Heart right ventricle (tissue), 16 donors: ENCODE data around the gene CEP128. TPM values are rescaled to one million over a fixed set of nuclear protein-coding genes. Genes with fewer than 3 reads are reported as not detected.

Source experiments
- ATAC-seq, 8 donors: fragments of 200-7000 bp; cut with Tn5 transposase; one replicate each; pipeline ENCODE4 v1.9.1; 2020; ENCODE audit warnings: mild to moderate bottlenecking in 8 of 8, moderate library complexity in 8 of 8, moderate number of reproducible peaks in 1 of 8
- DNase-seq, 2 donors: peaks; one replicate each; pipeline ENCODE4 v3.0.0-alpha.2; 2020
- H3K27ac ChIP-seq, 10 donors: fragments of 200-600 bp; sonication (generic) in 2 of 10; one replicate each; pipeline versions ENCODE4 v1.5.0 to v1.8.0; 2020 to 2022; ENCODE audit warnings: mild to moderate bottlenecking in 3 of 10
- H3K27me3 ChIP-seq, 7 donors: fragments of 200-600 bp; one replicate each; pipeline ENCODE4 v1.8.0; 2021 to 2022; ENCODE audit warnings: mild to moderate bottlenecking in 2 of 7
- H3K36me3 ChIP-seq, 9 donors: fragments of 200-600 bp; sonication (generic) in 1 of 9; one replicate each; pipeline versions ENCODE4 v1.5.0 to v1.8.0; 2020 to 2022; ENCODE audit warnings: mild to moderate bottlenecking in 2 of 9
- H3K4me1 ChIP-seq, 9 donors: fragments of 200-600 bp; sonication (generic) in 1 of 9; one replicate each; pipeline versions ENCODE4 v1.5.0 to v1.8.0; 2020 to 2022; ENCODE audit warnings: mild to moderate bottlenecking in 4 of 9
- H3K4me3 ChIP-seq, 10 donors: fragments of 200-600 bp; sonication (generic) in 2 of 10; one replicate each; pipeline versions ENCODE4 v1.5.0 to v1.8.0; 2020 to 2022; ENCODE audit warnings: mild to moderate bottlenecking in 7 of 10, moderate library complexity in 2 of 10
- H3K9me3 ChIP-seq, 11 donors: fragments of 200-600 bp in 10 of 11; sonication (generic) in 2 of 11; one replicate each; pipeline versions ENCODE4 v1.5.0 to v1.8.0; 2013 to 2022; ENCODE audit warnings: mild to moderate bottlenecking in 2 of 11, control low read depth in 1 of 11, moderate library complexity in 1 of 11
- whole genome bisulfite sequencing, 2 donors: extraction: QIAGEN DNeasy Blood & Tissue Kit; methylation state at CpG; one replicate each; pipeline ENCODE4 v1.1.7; 2013; ENCODE audit warnings: inconsistent platforms in 1 of 2; 5-methylcytosine and 5-hydroxymethylcytosine counted together
- intact Hi-C, 10 donors: fragments of 100-400 bp; cut with DNase I; formaldehyde crosslinking; loops; one replicate each; pipeline versions ENCODE4 v1.11.1 to v1.14.2; 2022
- polyA plus RNA-seq, 2 donors: library from polyadenylated mRNA; stranded (reverse); fragments of 200-250 nt; gene quantifications; one replicate each; pipeline ENCODE4 v1.2.3, GENCODE V29; 2013
- total RNA-seq, 10 donors: library from RNA; stranded (reverse); fragmentation: NEBNext Ultra II Directional in 3 of 10; extraction: Animal tissue kit (Norgen Biotek cat#: 25700) in 3 of 10; gene quantifications; one replicate each; pipeline versions ENCODE4 v1.2.1 to v1.2.4, GENCODE V29; 2021 to 2023
- TF ChIP-seq, protein P1 (sequence below), 9 donors: fragments of 200-600 bp; sonication (generic) in 2 of 9; IDR thresholded peaks; one replicate each; pipeline versions ENCODE4 v1.5.0 to v1.8.0; 2021 to 2022; ENCODE audit warnings: antibody characterized with exemption in 9 of 9, mild to moderate bottlenecking in 5 of 9, moderate library complexity in 1 of 9
- donor health status: Arrhythmogenic right ventricular cardiomyopathy.
- donor health status: ischemic (EF 13 %, LVEDD 7.1; RV severe dilation, severe dysfunction).
- donor health status: healthy with polysubstance abuse.
- donor health status: DM: no; HTN: yes; CAD: no.
- donor health status: DM: no; HTN: no; CAD: no.
- donor health status: ischemic (EF 25% LVEDD 6.9; RV normal size, moderate dysfunction).
- donor health status: ischemic (EF 25% LVEDD 5.7; RV mildly dilated, moderate dysfunction).
- donor health status: healthy.
- donor health status: DM: yes; HTN: yes; CAD: no.
- donor health status: Ischemic cardiomyopathy.
- donor health status: ischemic (EF 35%, LVEDD 5.7; RV mildly dilated, moderate dysfunction).
- donor health status: nonischemic (EF 11% LVEDD 7.7; RV severe dilation, severe dysfunction).
- donor health status: DM: yes; HTN: yes; CAD: no.
- donor health status: PGD.
- donor health status: ischemic (EF 29% LVEDD 5.4; RV normal size, mild dysfunction).
- donor health status: nonischemic (EF 23%, LVEDD 6.1; RV moderate dilation, normal function).

The CEP128 gene
- total and polyA plus RNA-seq, 12 donors, result 0.93 to 4.9 (median 3.3) TPM

DNA sequence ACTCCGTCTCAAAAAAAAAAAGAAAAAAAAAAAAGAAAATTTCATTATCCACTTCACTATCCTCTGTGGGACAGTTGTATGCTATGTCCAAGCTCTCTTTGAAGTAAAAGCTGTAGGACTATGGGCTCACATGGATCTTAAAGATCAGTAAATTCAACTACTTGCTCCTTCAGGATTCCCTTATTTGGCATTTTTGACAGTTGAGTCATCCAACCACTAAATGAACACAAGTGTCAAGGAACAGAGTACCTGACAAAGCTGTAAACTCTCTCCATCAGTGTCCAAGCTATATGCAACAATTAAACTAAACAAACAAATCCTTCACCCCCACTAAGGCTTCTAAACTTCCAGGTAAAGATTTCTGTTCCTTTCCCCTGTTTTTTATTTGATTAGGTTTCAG lies 177.0 kb downstream of the CEP128 start:
- 100% methylated on average over 1 of the region's 1 CpG; no CpG with 5 or more reads in 1 of the 2 donors for WGBS, 2 donors

DNA sequence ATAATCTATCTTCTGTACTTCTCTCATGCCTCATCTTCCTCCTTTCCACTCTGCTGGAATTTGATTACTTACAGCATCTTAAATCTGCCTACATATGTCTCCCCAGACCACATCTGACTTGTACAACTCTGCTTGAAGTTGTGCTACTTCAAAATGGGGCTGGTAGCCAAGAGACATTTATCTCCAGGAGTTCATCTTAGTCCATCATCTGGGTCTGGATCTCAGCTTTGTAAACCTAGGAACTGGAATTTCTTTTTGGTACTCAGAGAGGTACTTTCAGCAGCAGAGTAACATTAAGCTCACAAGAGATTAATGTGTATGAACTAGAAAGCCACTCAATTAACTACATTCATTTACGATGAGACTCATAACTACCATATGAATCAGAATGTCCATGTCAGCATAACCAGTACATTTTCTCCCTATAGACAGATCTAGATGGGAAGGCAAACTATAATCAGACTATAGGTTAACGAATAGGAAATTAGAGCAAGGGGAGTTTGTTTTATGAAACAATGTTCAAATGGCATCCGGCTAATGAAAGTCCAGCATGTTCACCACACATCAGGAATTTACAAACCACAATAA lies 178.8 kb downstream of the CEP128 start:
- H3K4me1 ChIP-seq, result no peaks in the 10 kb centered on the region
- peaks cover 0 to 15% (median 0%) of the 10 kb centered on the region in 9 donors for H3K36me3 ChIP-seq
- no peak overlapping the region for H3K27ac ChIP-seq
- 98% methylated on average over 3 of the region's 3 CpGs for WGBS, 2 donors
- no peak overlapping the region for H3K4me3 ChIP-seq
- H3K27me3 ChIP-seq, result no peaks in the 10 kb centered on the region
- TF ChIP-seq, protein P1, sequence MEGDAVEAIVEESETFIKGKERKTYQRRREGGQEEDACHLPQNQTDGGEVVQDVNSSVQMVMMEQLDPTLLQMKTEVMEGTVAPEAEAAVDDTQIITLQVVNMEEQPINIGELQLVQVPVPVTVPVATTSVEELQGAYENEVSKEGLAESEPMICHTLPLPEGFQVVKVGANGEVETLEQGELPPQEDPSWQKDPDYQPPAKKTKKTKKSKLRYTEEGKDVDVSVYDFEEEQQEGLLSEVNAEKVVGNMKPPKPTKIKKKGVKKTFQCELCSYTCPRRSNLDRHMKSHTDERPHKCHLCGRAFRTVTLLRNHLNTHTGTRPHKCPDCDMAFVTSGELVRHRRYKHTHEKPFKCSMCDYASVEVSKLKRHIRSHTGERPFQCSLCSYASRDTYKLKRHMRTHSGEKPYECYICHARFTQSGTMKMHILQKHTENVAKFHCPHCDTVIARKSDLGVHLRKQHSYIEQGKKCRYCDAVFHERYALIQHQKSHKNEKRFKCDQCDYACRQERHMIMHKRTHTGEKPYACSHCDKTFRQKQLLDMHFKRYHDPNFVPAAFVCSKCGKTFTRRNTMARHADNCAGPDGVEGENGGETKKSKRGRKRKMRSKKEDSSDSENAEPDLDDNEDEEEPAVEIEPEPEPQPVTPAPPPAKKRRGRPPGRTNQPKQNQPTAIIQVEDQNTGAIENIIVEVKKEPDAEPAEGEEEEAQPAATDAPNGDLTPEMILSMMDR (IDR thresholded peaks at IDR 0.05), result no peak
- ATAC-seq (no peak), DNase-seq (no peak)
- H3K9me3 ChIP-seq, result peaks cover 0 to 6% (median 0%) of the 10 kb centered on the region in 11 donors
- intact Hi-C loops, result no loop called here

More for the DNA sequence above, 177.0 kb downstream of the CEP128 start:
- DNase-seq, result no peak
- no peaks in the 10 kb centered on the region for H3K4me1 ChIP-seq
- H3K27ac ChIP-seq, result no peak overlapping the region
- TF ChIP-seq, protein P1 (IDR thresholded peaks at IDR 0.05), result no peak
- no peak overlapping the region for H3K4me3 ChIP-seq
- peaks cover 0 to 15% (median 0%) of the 10 kb centered on the region in 9 donors for H3K36me3 ChIP-seq
- ATAC-seq, result no peak
- intact Hi-C loops, result no loop called here
- H3K27me3 ChIP-seq, result no peaks in the 10 kb centered on the region
- H3K9me3 ChIP-seq, result peaks cover 0 to 6% (median 0%) of the 10 kb centered on the region in 11 donors

DNA sequence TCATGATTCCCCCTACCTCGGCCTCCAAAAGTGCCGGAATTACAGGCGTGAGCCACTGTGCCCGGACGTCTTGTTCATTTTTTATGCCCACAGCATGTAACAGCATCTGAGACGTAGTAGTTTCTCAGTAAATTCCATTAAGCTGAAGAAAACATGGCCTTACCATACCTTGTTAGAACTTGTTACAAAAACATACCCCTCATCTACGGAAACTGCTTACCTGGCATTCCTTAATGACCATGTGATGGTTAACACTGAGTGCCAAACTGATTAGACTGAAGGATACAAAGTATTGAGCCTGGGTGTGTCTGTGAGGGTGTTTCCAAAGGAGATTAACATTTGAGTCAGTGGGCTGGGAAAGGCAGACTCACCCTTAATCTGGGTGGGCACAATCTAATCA lies 186.8 kb downstream of the CEP128 start:
- 97 to 99% methylated on average over 7 of the region's 7 CpGs for WGBS, 2 donors
- Histone ChIP-seq H3K4me1 (no peaks in the 10 kb centered on the region), H3K27ac (no peak overlapping the region), H3K9me3 (no peaks in the 10 kb centered on the region), H3K36me3 (peaks cover 0 to 6% (median 0%) of the 10 kb centered on the region in 9 donors), H3K4me3 (no peak overlapping the region), H3K27me3 (no peaks in the 10 kb centered on the region)
- DNase-seq, result no peak
- TF ChIP-seq, protein P1 (IDR thresholded peaks at IDR 0.05), result no peak
- intact Hi-C loops, result no loop called here
- ATAC-seq, result no peak

DNA sequence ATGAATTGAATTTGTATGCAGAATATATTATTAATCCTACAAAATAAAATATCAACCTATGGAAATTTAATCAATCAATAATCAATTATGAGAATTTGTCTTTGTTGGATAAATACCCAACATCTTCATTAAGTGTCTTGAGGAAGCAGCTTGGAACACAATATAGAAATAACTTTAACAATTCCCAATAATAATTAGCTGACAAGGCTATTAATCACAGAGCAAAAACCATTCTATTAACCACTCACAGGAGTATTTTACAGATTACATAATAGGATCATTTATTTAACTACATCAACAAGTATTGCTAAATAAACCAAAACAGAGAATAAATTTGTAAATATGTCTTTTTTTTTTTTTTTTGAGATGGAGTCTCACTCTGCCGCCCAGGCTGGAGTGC lies 190.3 kb downstream of the CEP128 start:
- intact Hi-C loops, result no loop called here
- 100% methylated on average over 1 of the region's 1 CpG for WGBS, 2 donors
- H3K4me3 ChIP-seq, result no peak overlapping the region
- H3K36me3 ChIP-seq, result peaks cover 0 to 6% (median 0%) of the 10 kb centered on the region in 9 donors
- H3K9me3 ChIP-seq, result no peaks in the 10 kb centered on the region
- DNase-seq, result no peak
- no peak for ATAC-seq
- H3K27me3 ChIP-seq, result no peaks in the 10 kb centered on the region
- H3K4me1 ChIP-seq, result no peaks in the 10 kb centered on the region
- TF ChIP-seq, protein P1 (IDR thresholded peaks at IDR 0.05), result no peak
- H3K27ac ChIP-seq, result no peak overlapping the region
